IMR-90 (cell line): Measurements from ENCODE around the gene PRRC2B.

Experiments used
- BHLHE40 ChIP-seq: fragments of 150-350 bp; IDR thresholded peaks from 2 replicates; pipeline ENCODE4 v1.6.1; 2016; ENCODE audit warnings: mild to moderate bottlenecking, low read depth, low read length
- CEBPB ChIP-seq: IDR thresholded peaks from 2 replicates; pipeline ENCODE4 v1.6.1; 2012; ENCODE audit warnings: low read depth, low read length, improper control_type of control experiment
- CHD1 ChIP-seq: IDR thresholded peaks from 2 replicates; pipeline ENCODE4 v1.6.1; 2012; ENCODE audit warnings: low read depth, low read length, improper control_type of control experiment
- CTCF ChIP-seq: conservative IDR thresholded peaks from 2 replicates; pipeline ENCODE4 v1.5.1; 2012; ENCODE audit warnings: mild to moderate bottlenecking, low read depth, low read length, improper control_type of control experiment
- MAFK ChIP-seq: IDR thresholded peaks from 2 replicates; pipeline ENCODE4 v1.6.1; 2012; ENCODE audit warnings: low read depth, low read length, improper control_type of control experiment
- MAZ ChIP-seq: IDR thresholded peaks from 2 replicates; pipeline ENCODE4 v1.6.1; 2012; ENCODE audit warnings: low read depth, mild to moderate bottlenecking, low read length, improper control_type of control experiment, moderate library complexity, borderline replicate concordance
- MXI1 ChIP-seq: IDR thresholded peaks from 2 replicates; pipeline ENCODE4 v1.6.1; 2012; ENCODE audit warnings: low read depth, mild to moderate bottlenecking, low read length, moderate library complexity, borderline replicate concordance
- NFE2L2 ChIP-seq: fragments of 150-350 bp; IDR thresholded peaks from 2 replicates; pipeline ENCODE4 v1.6.1; 2016; ENCODE audit warnings: low read depth, mild to moderate bottlenecking, low read length
- POLR2A ChIP-seq: IDR thresholded peaks from 2 replicates; pipeline ENCODE4 v1.6.1; 2012; ENCODE audit warnings: mild to moderate bottlenecking, low read depth, low read length
- RAD21 ChIP-seq: IDR thresholded peaks from 2 replicates; pipeline ENCODE4 v1.6.1; 2012; ENCODE audit warnings: low read length, improper control_type of control experiment
- RCOR1 ChIP-seq: IDR thresholded peaks from 2 replicates; pipeline ENCODE4 v1.6.1; 2012; ENCODE audit warnings: mild to moderate bottlenecking, low read length, improper control_type of control experiment; ENCODE audit not compliant: insufficient replicate concordance
- RFX5 ChIP-seq: IDR thresholded peaks from 2 replicates; pipeline ENCODE4 v1.8.0; 2012; ENCODE audit warnings: low read depth, mild to moderate bottlenecking, low read length, moderate library complexity
- SMC3 ChIP-seq: fragments of 150-350 bp; IDR thresholded peaks from 2 replicates; pipeline ENCODE4 v1.6.1; 2016; ENCODE audit warnings: low read depth, mild to moderate bottlenecking, antibody characterized with exemption, low read length, moderate library complexity
- USF2 ChIP-seq: fragments of 150-350 bp; IDR thresholded peaks from 2 replicates; pipeline ENCODE4 v1.6.1; 2017; ENCODE audit warnings: mild to moderate bottlenecking, antibody characterized with exemption, low read length, low read depth

GRCh38 chr9:131436376-131436775, 42.5 kb downstream of the PRRC2B start:
- TF ChIP-seq POLR2A (no peak), RFX5 (no peak), CTCF (no peak), USF2 (no peak), RCOR1 (no peak), NFE2L2 (no peak), MAFK (no peak), MXI1 (no peak), BHLHE40 (no peak), CEBPB (no peak), SMC3 (no peak), MAZ (no peak), CHD1 (no peak), RAD21 (no peak)
